ENCODE data around the gene SERPINA12.
"Not testable (repeated sequence)": the region's sequence is repeated elsewhere in the genome, so short reads cannot be mapped to it uniquely, and the experiment has no call there.

Gene SERPINA12

GRCh38 chr14:94536836-94537235 lies 27.6 kb upstream of the SERPINA12 start:
- no peak for DNase-seq

- DNase-seq, result no peak
Observed at GRCh38 chr14:94535506-94535905, 26.2 kb upstream of the SERPINA12 start.

GRCh38 chr14:94532447-94532846 lies 23.2 kb upstream of the SERPINA12 start:
- DNase-seq, result no peak

- DNase-seq, result no peak
Observed at GRCh38 chr14:94531187-94531586, 21.9 kb upstream of the SERPINA12 start.

GRCh38 chr14:94524093-94524492 lies 14.8 kb upstream of the SERPINA12 start:
- no peak for DNase-seq

- no peak for DNase-seq
Observed at GRCh38 chr14:94523265-94523664, 14.0 kb upstream of the SERPINA12 start.

- no peak for DNase-seq
Observed at GRCh38 chr14:94522115-94522724, 13.0 kb upstream of the SERPINA12 start.

GRCh38 chr14:94521375-94522114 lies 12.3 kb upstream of the SERPINA12 start:
- no peak for DNase-seq

GRCh38 chr14:94517641-94518257 lies 8.5 kb upstream of the SERPINA12 start:
- no peak for DNase-seq

GRCh38 chr14:94517248-94517640 lies 8.0 kb upstream of the SERPINA12 start:
- no peak for DNase-seq

GRCh38 chr14:94515856-94516255 lies 6.6 kb upstream of the SERPINA12 start:
- DNase-seq, result no peak

GRCh38 chr14:94515426-94515825 lies 6.2 kb upstream of the SERPINA12 start:
- no peak for DNase-seq

GRCh38 chr14:94514351-94514750 lies 5.1 kb upstream of the SERPINA12 start:
- DNase-seq, result no peak

- not testable (repeated sequence) for DNase-seq
Observed at GRCh38 chr14:94510481-94510880, 1.2 kb upstream of the SERPINA12 start.

- no peak for DNase-seq
Observed at GRCh38 chr14:94505641-94506040, 3.6 kb downstream of the SERPINA12 start.

- DNase-seq, result no peak
Observed at GRCh38 chr14:94505206-94505605, 4.1 kb downstream of the SERPINA12 start.

GRCh38 chr14:94501588-94502516 lies 7.4 kb downstream of the SERPINA12 start:
- DNase-seq, result no peak

GRCh38 chr14:94500264-94500663 lies 9.0 kb downstream of the SERPINA12 start:
- DNase-seq, result no peak

- DNase-seq, result no peak
Observed at GRCh38 chr14:94499673-94500072, 9.6 kb downstream of the SERPINA12 start.

GRCh38 chr14:94498215-94498614 lies 11.1 kb downstream of the SERPINA12 start:
- DNase-seq, result no peak

GRCh38 chr14:94494085-94494484 lies 15.2 kb downstream of the SERPINA12 start:
- DNase-seq, result no peak

- DNase-seq, result no peak
Observed at GRCh38 chr14:94491511-94491910, 17.8 kb downstream of the SERPINA12 start.

GRCh38 chr14:94489336-94489735 lies 19.9 kb downstream of the SERPINA12 start:
- no peak for DNase-seq
